Gastrocnemius medialis (tissue), 4 donors: Measurements from ENCODE around the gene ZNF3. TPM values are rescaled to one million over a fixed set of nuclear protein-coding genes. Genes with fewer than 3 reads are reported as not detected.

ENCODE experiments used
- ATAC-seq, 2 donors: fragments of 150-250 bp; one replicate each; pipeline ENCODE4 v1.9.1; 2016
- DNase-seq, 2 donors: peaks; one replicate each; pipeline ENCODE4 v3.0.0-alpha.2; 2019
- H3K27ac ChIP-seq, 4 donors: fragments of 200-600 bp; sonication (generic); 1 replicate in 1 of 4; 2 replicates in 3 of 4; pipeline ENCODE4 v1.5.1; 2016 to 2018; ENCODE audit warnings: mild to moderate bottlenecking in 2 of 4, moderate library complexity in 1 of 4
- H3K27me3 ChIP-seq, 3 donors: fragments of 200-600 bp; sonication (generic) in 2 of 3; 1 replicate in 1 of 3; 2 replicates in 2 of 3; pipeline versions ENCODE4 v1.5.1 to v1.6.0; 2016 to 2019; ENCODE audit warnings: mild to moderate bottlenecking in 1 of 3, moderate library complexity in 1 of 3
- H3K36me3 ChIP-seq, 2 donors: fragments of 200-600 bp; sonication (generic) in 1 of 2; one replicate each; pipeline ENCODE4 v1.5.1; 2017 to 2018
- H3K4me1 ChIP-seq, 2 donors: fragments of 200-600 bp; sonication (generic) in 1 of 2; one replicate each; pipeline ENCODE4 v1.5.1; 2016 to 2017; ENCODE audit warnings: mild to moderate bottlenecking in 2 of 2
- H3K4me3 ChIP-seq, 4 donors: fragments of 200-600 bp; sonication (generic) in 3 of 4; 1 replicate in 1 of 4; 2 replicates in 3 of 4; pipeline ENCODE4 v1.5.1; 2016 to 2019; ENCODE audit warnings: mild to moderate bottlenecking in 2 of 4
- H3K9me3 ChIP-seq, 3 donors: fragments of 200-600 bp; sonication (generic) in 2 of 3; 1 replicate in 1 of 3; 2 replicates in 2 of 3; pipeline ENCODE4 v1.5.1; 2016 to 2019
- CTCF ChIP-seq, 5 experiments: fragments of 450-650 bp in 3 of 5; fragments of 200-600 bp in 2 of 5; sonication (generic) in 2 of 5; IDR thresholded peaks in 4 of 5; conservative IDR thresholded peaks in 1 of 5; 1 replicate in 4 of 5; 2 replicates in 1 of 5; pipeline ENCODE4 v1.5.1; 2016 to 2019; ENCODE audit warnings: antibody characterized with exemption in 5 of 5, mild to moderate bottlenecking in 3 of 5, moderate library complexity in 3 of 5
- POLR2A ChIP-seq, 2 donors: fragments of 450-650 bp; IDR thresholded peaks; one replicate each; pipeline ENCODE4 v1.6.1; 2017; ENCODE audit warnings: antibody characterized with exemption in 2 of 2, mild to moderate bottlenecking in 2 of 2, moderate library complexity in 2 of 2
- in situ Hi-C, 4 donors: fragments of 200-750 bp; cut with MboI; loops; one replicate each; pipeline versions ENCODE4 v1.15.0 to v1.8.0; 2017; ENCODE audit warnings: low sequenced_read_pairs in 4 of 4
- intact Hi-C: fragments of 100-400 bp; cut with DNase I; formaldehyde crosslinking; loops from one replicate; pipeline ENCODE4 v1.15.1; 2023; ENCODE audit warnings: low total_unique reads
- total RNA-seq, 4 donors: library from RNA; depleted of rRNA; stranded (reverse); fragments of >200 nt; gene quantifications; one replicate each; pipeline versions ENCODE4 v1.1.0 to v1.2.3, GENCODE V29; 2016

Gene ZNF3
- total RNA-seq, 4 donors from 2014 or later = 11.2 to 19.2 (median 16.1) TPM

GRCh38 chr7:100107125-100107737, 25.7 kb upstream of the ZNF3 start:
- ATAC-seq = no peak
- Histone ChIP-seq H3K36me3 (peaks cover 0 to 64% of the 10 kb centered on the region in 2 donors), H3K27me3 (no peaks in the 10 kb centered on the region), H3K9me3 (no peaks in the 10 kb centered on the region), H3K4me1 (peaks cover 4 to 6% of the 10 kb centered on the region in 2 donors), H3K27ac (no peak overlapping the region), H3K4me3 (no peak overlapping the region)
- in situ Hi-C loops = no loop called here
- intact Hi-C loops = no loop called here
- no peak for TF ChIP-seq POLR2A (IDR thresholded peaks at IDR 0.05)
- no peak for TF ChIP-seq CTCF (IDR thresholded peaks at IDR 0.05 in 4 of 5, conservative IDR thresholded peaks at IDR 0.05 in 1 of 5)
- DNase-seq = no peak

GRCh38 chr7:100106633-100107032, 25.1 kb upstream of the ZNF3 start:
- Histone ChIP-seq H3K4me3 (no peak overlapping the region), H3K9me3 (no peaks in the 10 kb centered on the region), H3K27ac (no peak overlapping the region), H3K4me1 (peaks cover 5 to 7% of the 10 kb centered on the region in 2 donors), H3K36me3 (peaks cover 0 to 58% of the 10 kb centered on the region in 2 donors), H3K27me3 (no peaks in the 10 kb centered on the region)
- intact Hi-C loops = no loop called here
- ATAC-seq = no peak
- no peak for DNase-seq
- in situ Hi-C loops = no loop called here
- no peak for TF ChIP-seq CTCF (IDR thresholded peaks at IDR 0.05 in 4 of 5, conservative IDR thresholded peaks at IDR 0.05 in 1 of 5)
- TF ChIP-seq POLR2A (IDR thresholded peaks at IDR 0.05) = no peak

GRCh38 chr7:100105534-100105933, 24.0 kb upstream of the ZNF3 start:
- no peak for TF ChIP-seq POLR2A (IDR thresholded peaks at IDR 0.05)
- TF ChIP-seq CTCF (IDR thresholded peaks at IDR 0.05 in 4 of 5, conservative IDR thresholded peaks at IDR 0.05 in 1 of 5) = no peak
- Histone ChIP-seq H3K27ac (no peak overlapping the region), H3K9me3 (no peaks in the 10 kb centered on the region), H3K4me3 (no peak overlapping the region), H3K36me3 (peaks cover 0 to 47% of the 10 kb centered on the region in 2 donors), H3K27me3 (no peaks in the 10 kb centered on the region), H3K4me1 (peaks cover 5 to 7% of the 10 kb centered on the region in 2 donors)
- no peak for DNase-seq
- intact Hi-C loops (no loop called here), in situ Hi-C loops (no loop called here)
- ATAC-seq = no peak

- Histone ChIP-seq H3K9me3 (no peaks in the 10 kb centered on the region), H3K27me3 (no peaks in the 10 kb centered on the region), H3K36me3 (peaks cover 0 to 39% of the 10 kb centered on the region in 2 donors), H3K4me3 (no peak overlapping the region), H3K4me1 (peaks cover 13 to 17% of the 10 kb centered on the region in 2 donors), H3K27ac (no peak overlapping the region)
- intact Hi-C loops = loop anchor here (5.0 kb wide), 1 partner anchor 324 kb away; the partner anchor contains the start of genes MEPCE and ZCWPW1
- TF ChIP-seq POLR2A (IDR thresholded peaks at IDR 0.05) (no peak), CTCF (IDR thresholded peaks at IDR 0.05 in 4 of 5, conservative IDR thresholded peaks at IDR 0.05 in 1 of 5) (no peak)
- in situ Hi-C loops = no loop called here
- ATAC-seq = no peak
- DNase-seq = no peak
Observed at GRCh38 chr7:100102950-100103840, 21.7 kb upstream of the ZNF3 start.
